ENCODE data around the gene TCOF1. TPM values are rescaled to one million over a fixed set of nuclear protein-coding genes. Genes with fewer than 3 reads are reported as not detected.

The TCOF1 gene
- total RNA-seq, 1 donor from 2014 or later = 33.2 TPM

DNA sequence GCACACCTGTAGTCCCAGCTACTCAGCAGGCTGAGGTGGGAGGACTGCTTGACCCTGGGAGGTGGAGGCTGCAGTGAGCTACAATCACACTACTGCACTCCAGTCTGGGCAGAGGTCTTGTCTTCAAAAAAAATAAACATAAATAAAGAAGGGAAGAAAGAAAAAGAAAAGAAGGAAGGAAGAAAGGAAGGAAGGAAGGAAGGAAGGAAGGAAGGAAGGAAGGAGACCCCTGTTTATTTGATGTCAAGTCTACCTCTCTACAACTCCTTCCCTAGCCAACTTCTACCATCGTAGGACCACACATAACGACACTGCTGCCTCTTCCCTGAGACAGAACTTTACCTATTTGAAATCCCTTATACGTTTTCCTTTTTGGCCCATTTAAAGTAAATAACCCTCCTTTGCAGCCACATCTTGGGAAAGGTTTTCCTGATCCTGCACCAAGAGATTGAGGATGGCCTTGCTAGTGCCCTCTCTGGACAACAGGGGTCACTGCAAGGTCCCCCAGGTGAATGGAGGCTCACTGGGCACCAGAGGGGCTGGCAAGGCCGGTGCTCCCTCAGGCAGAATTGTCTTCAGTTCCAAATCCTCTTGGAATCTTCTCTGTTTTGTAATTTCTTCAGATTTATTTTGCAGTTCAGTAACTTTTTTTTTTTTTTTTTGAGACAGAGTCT, 81.5 kb downstream of the TCOF1 start:
- TF ChIP-seq CTCF (IDR thresholded peaks at IDR 0.05; ENCODE audit: insufficient read depth, low read length, poor library complexity, severe bottlenecking) = peak; percentile 61
- DNase-seq (ENCODE audit: low read depth) = no peak
- no peaks in the 10 kb centered on the region for H3K27me3 ChIP-seq (ENCODE audit: control insufficient read depth, insufficient read depth, low read length)
- H3K36me3 ChIP-seq (ENCODE audit: control insufficient read depth, insufficient read depth, low read length) = peaks cover 3% of the 10 kb centered on the region
- H3K4me3 ChIP-seq (ENCODE audit: low read depth, low read length) = no peak overlapping the region

DNA sequence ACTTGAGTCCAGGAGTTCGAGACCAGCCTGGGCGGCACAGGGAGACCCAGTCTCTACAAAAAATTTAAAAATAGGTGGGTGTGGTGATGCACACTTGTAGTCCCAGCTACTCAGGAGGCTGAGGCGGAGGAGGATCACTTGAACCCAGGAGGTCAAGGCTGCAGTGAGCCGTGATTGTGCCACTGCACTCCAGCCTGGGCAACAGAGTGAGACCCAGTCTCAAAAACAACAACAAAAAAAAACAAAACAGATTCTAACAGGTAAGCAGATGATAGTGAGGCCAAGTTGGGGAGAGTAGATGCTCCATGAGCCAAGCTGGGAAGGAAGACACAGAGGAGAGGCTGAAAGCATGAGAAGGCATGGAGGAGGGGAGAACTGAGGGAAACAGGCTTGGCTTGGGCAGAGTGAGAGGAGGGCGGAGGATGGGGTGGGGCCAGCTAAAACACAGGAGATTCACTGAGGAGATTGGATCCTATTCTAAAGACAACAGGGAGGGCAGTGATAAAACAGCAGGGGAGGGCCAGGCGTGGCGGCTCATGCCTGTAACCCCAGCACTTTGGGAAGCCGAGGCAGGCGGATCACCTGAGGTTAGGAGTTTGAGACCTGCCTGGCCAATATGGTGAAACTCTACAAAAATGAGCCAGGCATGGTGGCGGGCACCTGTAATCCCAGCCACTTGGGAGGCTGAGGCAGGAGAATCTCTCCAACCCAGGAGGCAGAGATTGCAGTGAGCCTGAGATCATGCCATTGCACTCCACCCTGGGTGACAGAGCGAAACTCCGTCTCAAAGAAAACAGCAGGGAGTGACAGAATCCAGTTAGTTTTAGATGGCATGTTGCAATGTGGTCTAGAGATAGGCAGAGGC, 83.7 kb downstream of the TCOF1 start:
- Histone ChIP-seq H3K4me3 (ENCODE audit: low read depth, low read length) (no peak overlapping the region), H3K27me3 (ENCODE audit: control insufficient read depth, insufficient read depth, low read length) (no peaks in the 10 kb centered on the region), H3K36me3 (ENCODE audit: control insufficient read depth, insufficient read depth, low read length) (peaks cover 8% of the 10 kb centered on the region)
- no peak for TF ChIP-seq CTCF (IDR thresholded peaks at IDR 0.05; ENCODE audit: insufficient read depth, low read length, poor library complexity, severe bottlenecking)
- DNase-seq (ENCODE audit: low read depth) = no peak

DNA sequence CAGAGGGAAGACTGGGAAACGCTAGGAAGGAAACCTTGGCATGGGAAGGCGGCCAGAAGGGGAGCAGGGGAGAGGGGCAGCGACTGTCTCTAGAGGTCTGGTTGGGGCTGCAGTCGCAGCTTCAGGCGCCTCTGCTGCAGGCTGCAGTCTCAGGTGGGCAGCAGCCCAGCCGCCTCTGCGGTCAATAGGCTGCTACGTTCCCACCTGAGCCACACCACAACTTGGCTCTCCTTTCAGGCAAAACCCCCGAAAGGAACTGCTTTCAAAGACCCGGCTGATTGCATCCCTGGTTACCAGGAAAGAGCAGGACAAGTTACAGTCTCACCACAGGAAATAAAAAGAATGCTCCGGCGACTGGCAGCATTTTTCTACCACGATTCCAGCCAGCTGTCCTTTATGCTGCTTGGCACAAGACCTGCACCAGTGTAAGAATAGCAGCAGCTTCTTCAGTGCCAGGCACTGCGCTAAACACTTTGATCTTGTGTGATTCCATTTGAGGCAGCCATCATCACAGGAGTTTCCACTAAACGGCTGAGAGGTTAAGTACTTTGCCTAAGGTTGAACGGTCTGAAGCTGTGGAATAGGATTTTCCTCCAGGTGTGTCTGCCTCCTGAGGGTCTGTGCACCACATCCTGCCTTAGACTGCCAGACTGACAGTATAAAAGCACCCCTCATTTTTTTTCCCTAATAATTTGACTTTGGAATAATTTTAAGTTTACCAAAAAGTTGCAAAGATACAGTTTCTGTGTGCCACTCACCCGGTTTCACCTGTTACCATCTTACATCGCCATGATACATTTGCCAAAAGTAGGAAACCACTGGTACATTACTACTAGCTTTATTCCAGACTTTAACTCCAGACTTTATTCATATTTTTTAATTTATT, 84.6 kb downstream of the TCOF1 start:
- H3K4me3 ChIP-seq (ENCODE audit: low read depth, low read length) = no peak overlapping the region
- H3K27me3 ChIP-seq (ENCODE audit: control insufficient read depth, insufficient read depth, low read length) = no peaks in the 10 kb centered on the region
- TF ChIP-seq CTCF (IDR thresholded peaks at IDR 0.05; ENCODE audit: insufficient read depth, low read length, poor library complexity, severe bottlenecking) = no peak
- peaks cover 9% of the 10 kb centered on the region for H3K36me3 ChIP-seq (ENCODE audit: control insufficient read depth, insufficient read depth, low read length)
- no peak for DNase-seq (ENCODE audit: low read depth)

GRCh38 chr5:150442699-150443080, 85.2 kb downstream of the TCOF1 start:
- no peak for DNase-seq (ENCODE audit: low read depth)
- no peak for TF ChIP-seq CTCF (IDR thresholded peaks at IDR 0.05; ENCODE audit: insufficient read depth, low read length, poor library complexity, severe bottlenecking)

DNA sequence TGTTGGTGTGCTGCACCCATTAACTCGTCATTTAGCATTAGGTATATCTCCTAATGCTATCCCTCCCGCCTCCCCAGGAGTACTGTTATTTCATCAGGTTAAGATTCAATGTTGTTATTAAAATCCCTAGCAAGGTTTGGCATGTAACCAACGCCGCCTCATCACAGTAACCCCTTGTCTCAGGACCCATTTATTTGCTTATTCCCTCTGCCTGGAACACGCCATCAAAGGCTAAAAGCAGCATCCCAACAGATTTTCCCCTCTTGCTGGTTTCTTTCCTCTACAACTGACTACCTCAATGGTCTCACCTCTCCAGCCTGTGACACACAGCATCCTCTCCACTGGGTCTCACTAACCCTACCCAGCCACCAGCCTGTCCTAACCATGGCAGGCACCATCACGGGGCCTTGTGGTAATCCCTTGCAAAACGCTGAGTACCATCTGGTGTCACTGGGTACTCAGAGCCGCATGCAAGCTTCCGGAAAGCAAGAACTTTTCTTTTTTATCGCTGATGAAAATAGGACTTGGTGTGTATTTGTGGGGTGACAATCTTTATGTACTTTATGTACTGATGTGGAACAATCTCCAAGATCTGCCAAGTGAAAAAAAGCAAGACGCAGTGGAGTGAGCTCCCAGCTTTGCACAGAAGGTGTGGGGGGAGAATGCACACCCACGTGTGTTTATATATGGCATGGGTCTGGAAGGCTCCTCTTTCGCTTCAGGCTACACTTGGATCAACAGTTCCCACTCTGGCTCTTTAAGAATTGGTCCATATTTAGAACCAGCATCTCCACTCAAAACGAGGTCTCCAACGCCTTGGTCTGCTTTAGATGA, 86.0 kb downstream of the TCOF1 start:
- DNase-seq (ENCODE audit: low read depth) = no peak
- H3K36me3 ChIP-seq (ENCODE audit: control insufficient read depth, insufficient read depth, low read length) = peaks cover 9% of the 10 kb centered on the region
- no peak for TF ChIP-seq CTCF (IDR thresholded peaks at IDR 0.05; ENCODE audit: insufficient read depth, low read length, poor library complexity, severe bottlenecking)
- no peak overlapping the region for H3K4me3 ChIP-seq (ENCODE audit: low read depth, low read length)
- H3K27me3 ChIP-seq (ENCODE audit: control insufficient read depth, insufficient read depth, low read length) = no peaks in the 10 kb centered on the region

More at GRCh38 chr5:150442699-150443080, 85.2 kb downstream of the TCOF1 start:
- Histone ChIP-seq H3K4me3 (ENCODE audit: low read depth, low read length) (no peak overlapping the region), H3K36me3 (ENCODE audit: control insufficient read depth, insufficient read depth, low read length) (peaks cover 9% of the 10 kb centered on the region), H3K27me3 (ENCODE audit: control insufficient read depth, insufficient read depth, low read length) (no peaks in the 10 kb centered on the region)

All from kidney epithelial cell (primary cell).